ENCODE results near the gene ZNF620.
"Not testable (repeated sequence)": the region's sequence is repeated elsewhere in the genome, so short reads cannot be mapped to it uniquely, and the experiment has no call there.

The ZNF620 gene

DNA sequence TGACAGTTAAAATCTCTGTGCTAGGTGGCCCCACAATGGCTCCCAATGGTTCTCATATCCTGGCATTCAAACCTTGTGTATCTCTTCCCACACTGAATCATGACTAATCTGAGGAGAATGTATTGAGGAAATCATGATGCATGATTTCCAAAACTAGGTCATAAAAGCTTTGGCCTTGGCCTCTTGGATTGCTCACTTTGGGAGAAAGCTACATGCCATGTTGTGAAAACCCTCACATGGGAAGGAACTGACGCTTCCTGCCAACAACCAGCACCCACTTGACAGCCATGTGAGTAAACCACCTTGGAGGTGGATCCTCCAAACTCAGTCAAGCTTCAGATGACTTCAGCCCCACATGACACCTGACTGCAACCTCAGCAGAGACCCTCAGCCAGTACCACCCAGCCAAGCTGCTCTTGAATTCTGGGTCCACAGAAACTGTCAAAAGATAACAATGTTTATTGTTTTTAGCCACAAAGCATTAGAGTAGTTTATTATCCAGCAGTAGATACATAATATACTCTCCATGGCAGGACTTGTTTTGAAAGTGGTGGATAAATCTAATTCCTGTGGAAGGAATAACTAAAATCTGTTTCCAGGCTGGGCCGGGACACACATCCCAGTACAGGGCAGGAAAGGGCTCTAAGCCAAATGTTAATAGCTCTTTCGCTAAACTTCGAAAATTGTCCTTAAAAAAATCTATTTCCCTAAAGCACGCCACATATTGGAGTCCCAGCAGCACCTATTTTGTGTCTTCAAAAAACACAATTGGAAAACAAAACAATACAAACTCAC, 1.0 kb upstream of the ZNF620 start:
- no peak for FAIRE-seq

DNA sequence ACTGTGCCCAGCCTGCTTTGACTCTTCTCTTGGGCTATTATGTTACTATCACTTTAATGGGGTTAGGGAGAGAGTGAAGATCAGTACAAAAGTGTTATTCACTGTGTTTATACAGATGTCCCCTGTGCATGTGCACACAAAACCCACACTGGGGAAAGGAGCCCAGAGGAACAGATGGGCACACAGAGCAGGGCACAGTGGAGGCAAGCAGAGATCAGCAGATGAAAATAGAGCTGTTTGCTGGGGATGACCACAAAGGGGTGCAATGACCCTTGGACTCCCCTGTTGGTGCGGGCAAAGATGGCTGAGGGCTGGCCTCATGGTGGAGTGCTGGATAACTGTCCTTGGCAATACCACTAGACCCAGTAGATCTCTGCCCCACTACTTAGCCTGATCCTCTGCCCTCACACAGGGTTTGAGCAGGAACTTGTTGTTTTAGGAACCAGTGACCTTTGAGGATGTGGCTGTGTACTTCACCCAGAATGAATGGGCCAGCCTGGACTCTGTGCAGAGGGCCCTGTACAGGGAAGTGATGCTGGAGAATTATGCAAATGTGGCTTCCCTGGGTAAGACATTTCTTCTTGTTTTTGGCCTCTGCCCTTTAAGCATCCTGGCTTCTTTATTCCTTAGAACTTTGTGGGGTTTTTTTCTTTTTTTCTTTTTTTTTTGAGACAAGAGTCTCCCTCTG, 5.3 kb downstream of the ZNF620 start:
- FAIRE-seq = no peak

DNA sequence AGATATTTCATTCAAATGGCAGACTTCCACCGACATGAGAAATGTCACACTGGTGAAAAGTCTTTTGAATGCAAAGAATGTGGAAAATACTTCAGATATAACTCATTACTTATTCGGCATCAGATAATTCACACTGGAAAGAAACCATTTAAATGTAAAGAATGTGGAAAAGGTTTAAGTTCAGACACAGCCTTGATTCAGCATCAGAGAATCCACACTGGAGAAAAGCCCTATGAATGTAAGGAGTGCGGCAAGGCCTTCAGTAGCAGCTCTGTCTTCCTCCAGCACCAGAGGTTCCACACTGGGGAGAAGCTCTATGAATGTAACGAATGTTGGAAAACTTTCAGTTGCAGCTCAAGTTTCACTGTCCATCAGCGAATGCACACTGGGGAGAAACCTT, 10.4 kb downstream of the ZNF620 start:
- no peak for FAIRE-seq

DNA sequence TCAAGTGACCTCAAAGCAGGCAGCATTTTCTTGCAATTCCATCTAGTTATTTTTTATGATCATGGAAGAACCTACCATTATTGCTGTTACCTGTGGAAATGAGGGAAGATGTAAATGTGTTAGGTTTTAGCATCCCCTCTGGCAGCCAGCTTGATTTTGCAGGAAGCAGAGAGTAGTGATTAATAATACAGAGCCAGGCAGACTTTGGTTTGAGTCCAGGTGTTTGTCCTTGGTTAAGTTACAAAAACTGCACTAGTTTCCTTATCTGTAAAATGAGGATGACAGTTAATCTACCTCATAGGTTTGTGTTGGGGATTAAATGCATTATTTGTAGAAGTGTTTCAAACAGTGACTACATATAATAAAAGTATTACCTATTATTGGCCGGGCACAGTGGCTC, 12.2 kb downstream of the ZNF620 start:
- no peak for FAIRE-seq

DNA sequence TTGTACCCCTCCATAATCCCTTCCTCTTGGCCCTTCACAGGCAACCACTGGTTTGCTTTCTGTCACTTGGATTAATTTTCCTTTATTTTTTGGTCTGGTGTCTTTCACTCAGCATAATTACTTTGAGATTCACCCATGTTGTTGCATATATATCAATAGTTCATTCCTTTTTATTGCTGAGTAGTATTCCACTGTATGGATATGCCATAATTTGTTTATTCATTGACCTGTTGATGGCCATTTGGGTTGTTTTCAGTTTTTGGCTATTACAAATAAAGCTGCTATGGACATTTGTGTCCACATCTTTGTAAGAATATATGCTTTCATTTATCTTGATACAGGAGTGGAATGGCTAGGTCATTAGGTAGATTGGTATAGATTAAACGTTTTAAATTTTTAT, 13.0 kb downstream of the ZNF620 start:
- no peak for FAIRE-seq

DNA sequence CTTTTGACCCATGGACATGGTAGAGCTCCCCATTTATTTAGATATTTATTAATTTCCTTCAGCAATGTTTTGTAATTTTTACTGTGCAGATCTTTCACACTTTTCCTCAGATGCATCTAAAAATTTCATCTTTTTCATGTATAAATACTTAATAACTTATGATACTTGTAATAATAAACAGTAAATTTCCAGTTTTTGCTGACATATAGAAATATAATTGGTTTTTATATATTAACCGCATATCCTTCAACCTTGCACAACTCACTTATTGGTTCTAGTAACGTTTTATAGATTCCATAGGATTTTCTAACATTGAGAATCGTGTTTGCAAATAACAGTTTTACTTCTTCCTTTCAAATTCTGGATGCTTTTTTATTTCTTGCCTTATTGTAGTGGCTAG, 15.4 kb downstream of the ZNF620 start:
- no peak for FAIRE-seq

DNA sequence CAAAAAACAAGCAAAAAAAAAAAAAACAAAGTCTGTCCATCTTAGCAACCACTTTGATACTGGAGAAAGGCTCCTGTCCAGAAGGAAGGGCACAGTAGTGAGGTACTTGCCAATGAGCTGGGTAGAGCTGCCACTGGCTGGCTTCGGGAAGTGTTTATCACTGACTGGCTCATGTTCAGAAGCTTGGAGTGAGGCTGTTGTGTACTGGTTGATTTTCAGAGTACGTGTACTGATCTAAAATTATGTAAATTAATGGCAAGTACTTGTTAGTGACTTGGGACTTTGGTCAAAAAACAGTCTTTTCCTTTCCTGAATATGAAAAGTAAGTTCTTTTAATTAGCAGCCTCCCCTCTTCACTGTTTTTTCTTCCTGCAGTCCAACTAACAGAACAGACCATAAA, 17.9 kb downstream of the ZNF620 start:
- no peak for FAIRE-seq

DNA sequence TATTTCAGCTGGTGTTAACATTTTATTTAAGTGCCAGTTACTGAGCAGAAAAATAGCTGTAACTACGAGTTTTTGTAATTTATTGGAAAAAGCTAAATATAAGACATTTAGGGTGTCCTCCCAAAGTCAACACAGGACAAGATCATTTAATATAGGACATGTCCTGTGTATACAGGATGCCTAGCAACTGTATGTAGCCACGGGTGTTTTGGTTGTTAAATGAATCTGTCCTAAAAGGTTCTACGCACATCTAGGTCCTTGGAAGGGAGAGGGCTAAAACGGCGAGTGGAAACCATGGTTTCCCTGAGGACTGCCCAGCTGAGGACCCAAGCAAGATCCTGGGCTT, 18.4 kb downstream of the ZNF620 start:
- FAIRE-seq = no peak

DNA sequence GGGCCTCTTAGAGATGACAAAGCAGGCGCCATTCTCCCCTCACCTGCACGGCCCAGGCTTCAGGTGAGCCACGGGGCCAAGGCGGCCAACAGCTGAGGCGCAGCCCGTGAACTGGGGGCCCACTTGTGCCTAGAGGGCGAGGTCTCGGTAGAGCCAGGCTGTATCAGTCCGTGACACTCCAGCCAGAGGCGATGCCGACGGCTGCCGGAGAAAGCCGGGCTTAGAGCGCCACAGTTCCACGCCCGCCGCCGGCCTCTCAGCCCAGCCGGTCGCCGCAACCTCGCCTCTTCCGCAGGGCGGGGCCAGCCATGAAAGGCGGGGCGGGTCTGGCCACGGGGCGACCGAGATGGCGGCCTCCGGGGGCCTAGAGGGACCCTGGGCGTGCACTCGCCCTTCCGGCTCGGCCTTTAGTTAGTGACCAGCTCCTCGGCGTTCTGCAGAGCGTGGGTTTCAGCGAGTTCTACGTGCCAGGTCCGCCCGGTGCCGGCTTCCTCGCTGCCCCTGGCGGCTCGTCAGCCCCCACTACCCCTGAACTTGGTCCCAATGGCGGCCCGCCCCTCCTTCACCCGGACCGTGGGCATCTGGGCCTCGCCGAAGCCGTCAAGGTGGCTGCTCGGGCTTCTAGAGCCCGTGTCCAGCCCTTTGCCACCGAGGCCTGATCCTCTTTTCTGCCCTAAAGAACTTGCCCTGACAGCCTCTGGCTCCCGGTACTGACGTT, 18.9 kb downstream of the ZNF620 start, which contains the start of gene ZNF621:
Gene ZNF621 (plus strand): TSS at position 393 of the 718 bp plus-strand sequence. CDS start 881 bp downstream, outside the sequence.
- peak; percentile 42 for FAIRE-seq

DNA sequence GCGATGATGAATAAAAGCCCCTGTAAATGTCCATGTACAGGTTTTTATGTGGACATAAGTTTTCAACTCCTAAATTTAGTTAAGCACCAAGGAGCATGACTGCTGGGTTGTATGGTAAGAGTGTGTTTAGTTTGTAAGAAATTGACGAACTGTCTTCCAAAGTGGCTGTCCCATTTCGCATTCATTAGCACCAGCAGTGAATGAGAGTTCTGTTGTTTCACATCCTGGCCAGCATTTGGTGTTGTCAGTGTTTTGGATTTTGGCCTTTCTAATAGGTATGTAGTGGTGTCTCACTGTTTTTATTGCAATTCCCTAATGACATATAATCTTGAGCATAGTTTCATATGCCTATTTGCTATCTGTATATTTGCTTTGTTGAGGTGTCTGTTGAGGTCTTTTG, 22.6 kb downstream of the ZNF620 start:
- no peak for FAIRE-seq

DNA sequence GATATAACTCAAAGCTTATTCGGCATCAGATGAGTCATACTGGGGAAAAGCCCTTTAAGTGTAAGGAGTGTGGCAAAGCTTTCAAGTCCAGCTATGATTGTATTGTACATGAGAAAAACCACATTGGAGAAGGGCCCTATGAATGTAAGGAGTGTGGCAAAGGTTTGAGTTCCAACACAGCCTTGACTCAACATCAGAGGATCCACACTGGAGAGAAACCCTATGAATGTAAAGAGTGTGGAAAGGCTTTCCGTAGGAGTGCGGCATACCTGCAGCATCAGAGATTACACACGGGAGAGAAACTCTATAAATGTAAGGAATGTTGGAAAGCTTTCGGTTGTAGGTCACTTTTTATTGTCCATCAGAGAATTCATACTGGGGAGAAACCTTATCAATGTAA, 26.4 kb downstream of the ZNF620 start:
- FAIRE-seq = no peak

DNA sequence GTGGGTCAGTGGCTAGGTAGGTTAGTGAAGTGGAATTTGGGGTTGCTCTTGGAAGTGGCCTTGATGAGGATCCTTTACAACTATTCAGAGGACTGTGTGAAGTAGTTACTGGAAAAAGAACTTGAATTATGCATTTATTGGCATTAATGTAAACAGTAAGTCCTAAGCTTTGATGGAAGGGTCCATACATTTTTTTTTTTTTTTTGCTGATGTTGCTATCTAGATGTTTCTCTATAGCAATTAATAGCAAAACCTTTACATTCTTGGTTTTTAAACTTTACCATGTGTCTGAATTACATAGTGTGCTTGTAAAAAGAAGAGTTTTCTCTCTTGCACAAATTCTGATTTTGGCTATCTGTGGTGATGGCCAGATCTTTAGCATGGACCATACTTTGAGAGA, 28.4 kb downstream of the ZNF620 start:
- no peak for FAIRE-seq

DNA sequence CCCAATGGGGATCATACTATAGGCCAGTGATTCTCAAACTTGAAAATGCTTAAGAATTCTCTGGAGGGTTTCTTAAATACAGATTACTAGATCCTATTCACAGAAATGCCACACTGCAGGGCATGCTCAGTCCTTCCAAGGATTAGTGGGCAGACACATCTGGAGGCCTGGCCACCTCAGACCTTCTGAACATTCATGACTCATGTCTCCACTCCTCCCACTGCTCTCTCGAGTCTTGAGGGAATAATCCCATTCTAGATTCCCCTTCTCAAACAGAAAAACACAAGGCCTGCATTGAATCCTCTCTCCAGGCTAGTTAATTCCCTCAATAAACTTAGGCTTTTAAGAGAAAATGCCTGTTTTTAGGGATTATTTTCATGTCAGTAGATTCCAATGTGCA, 41.0 kb downstream of the ZNF620 start:
- FAIRE-seq = no peak

DNA sequence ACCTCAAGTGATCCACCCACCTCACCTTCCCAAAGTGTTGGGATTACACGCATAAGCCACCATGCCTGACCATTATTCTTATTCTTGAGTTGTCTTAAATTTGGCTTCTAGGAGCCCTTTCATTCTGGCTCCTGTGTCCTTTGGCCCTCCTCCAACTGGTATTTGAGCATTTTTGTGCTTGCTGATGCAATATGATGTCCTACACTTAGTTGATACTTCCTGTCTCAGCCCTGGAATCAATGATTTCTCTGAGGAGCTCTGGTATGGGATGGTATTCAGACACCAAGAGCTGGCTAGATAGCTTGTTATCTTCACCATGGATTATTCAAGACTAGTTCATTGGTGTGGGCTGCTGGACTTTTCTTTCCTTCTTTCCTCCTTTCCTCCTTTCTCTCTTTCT, 44.3 kb downstream of the ZNF620 start:
- FAIRE-seq = no peak

DNA sequence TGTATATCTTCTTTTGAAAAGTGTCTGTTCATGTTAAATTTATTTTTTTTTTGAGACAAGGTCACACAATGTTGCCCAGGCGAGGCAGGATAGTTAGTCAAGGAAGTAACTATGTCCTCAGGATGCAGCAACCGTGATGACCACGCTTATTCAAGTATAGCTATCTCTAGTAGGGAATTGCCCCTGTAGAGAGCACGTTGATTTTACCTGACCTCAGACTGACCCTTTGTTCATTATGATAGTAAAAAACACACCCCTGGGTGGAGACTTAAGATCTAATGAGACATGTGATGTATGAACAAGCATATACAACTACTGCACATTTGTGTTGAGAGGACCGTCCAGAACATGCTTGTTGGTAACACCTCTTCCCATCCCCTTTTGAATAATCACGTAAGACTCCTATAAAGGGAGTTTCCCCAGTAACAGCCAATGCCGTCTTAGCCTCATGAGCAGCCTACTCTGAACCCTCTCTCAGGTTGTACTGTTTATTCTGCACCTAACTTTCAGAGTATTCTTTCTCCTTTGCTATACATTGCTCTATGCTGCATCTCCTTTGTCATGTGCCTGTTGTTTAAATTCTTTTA, 51.8 kb downstream of the ZNF620 start:
- no peak for FAIRE-seq

DNA sequence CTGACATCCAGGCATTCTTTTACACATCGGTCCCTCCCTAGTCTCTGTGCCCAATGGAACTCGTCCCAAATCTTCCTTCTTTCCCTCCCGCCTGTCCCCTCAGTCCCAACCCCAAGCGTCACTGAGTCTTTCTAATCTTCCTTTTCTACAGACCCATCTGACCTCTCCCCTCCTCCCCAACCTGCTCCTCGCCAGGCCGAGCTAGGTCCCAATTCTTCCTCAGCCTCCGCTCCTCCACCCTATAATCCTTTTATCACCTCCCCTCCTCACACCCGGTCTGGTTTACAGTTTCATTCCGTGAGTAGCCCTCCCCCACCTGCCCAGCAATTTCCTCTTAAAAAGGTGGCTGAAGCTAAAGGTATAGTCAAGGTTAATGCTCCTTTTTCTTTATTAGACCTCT, 56.6 kb downstream of the ZNF620 start:
- FAIRE-seq = not testable (repeated sequence)

DNA sequence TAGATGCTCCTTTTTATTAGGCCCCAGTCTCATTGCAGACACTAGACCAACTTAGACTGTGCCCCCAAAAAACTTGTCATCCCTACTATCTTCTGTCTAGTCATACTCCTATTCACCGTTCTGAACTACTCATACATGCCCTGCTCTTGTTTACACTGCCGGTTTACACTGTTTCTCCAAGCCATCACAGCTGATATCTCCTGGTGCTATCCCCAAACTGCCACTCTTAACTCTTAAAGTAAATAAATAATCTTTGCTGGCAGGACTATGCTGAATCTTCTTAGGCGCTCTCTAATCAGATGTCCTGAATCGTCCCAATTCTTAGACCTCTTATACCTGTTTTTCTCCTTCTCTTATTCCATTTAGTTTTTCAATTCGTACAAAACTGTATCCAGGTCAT, 59.8 kb downstream of the ZNF620 start:
- FAIRE-seq = not testable (repeated sequence)

DNA sequence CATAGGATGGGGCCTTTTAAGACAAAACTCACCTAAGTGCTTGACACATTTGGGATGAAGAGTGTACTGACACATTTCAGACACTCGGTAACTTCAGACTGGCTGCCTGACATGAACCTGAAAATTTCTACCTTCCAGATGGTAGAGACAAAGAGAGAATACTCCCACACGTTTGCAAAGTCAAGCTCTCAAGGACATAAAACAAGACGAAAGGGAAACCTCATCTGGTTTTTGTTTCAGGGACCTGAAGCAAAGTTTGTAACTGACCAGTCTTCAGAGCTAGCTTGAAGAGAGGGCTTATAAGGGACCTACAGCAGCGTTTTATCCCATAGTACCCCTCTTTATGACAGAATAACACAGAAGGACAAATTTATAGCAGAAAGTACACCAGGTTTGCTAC, 60.9 kb downstream of the ZNF620 start:
- no peak for FAIRE-seq
